Suppressor macrophage treated with lipopolysaccharide for 4 hours (primary cell): ENCODE data around the gene PLCB1.
"Not testable (repeated sequence)": the region's sequence is repeated elsewhere in the genome, so short reads cannot be mapped to it uniquely, and the experiment has no call there.

Experiments used
- DNase-seq: peaks from one replicate; pipeline ENCODE4 v3.0.0-alpha.2; 2020

The PLCB1 gene

GRCh38 chr20:8635048-8635572, 503.0 kb downstream of the PLCB1 start:
- DNase-seq, result no peak

DNA sequence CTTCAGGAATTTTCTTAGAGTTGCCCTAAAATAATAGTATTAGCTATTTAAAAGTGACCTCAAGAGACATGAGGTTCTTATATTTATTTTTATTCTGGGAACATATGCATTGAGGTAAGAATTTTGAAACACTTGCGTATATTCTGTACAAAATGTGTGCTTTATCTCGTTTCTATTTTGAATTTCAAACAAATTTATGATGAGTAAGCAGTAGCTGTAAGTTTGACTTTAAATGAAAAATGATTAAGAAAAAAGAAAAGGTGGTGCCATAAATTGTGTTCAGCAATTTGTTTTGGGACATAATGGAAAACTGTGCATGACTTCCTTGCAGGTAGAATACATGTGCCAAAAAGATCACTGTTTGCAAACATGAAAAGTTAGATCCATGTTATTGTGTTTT, 503.8 kb downstream of the PLCB1 start:
- no peak for DNase-seq

DNA sequence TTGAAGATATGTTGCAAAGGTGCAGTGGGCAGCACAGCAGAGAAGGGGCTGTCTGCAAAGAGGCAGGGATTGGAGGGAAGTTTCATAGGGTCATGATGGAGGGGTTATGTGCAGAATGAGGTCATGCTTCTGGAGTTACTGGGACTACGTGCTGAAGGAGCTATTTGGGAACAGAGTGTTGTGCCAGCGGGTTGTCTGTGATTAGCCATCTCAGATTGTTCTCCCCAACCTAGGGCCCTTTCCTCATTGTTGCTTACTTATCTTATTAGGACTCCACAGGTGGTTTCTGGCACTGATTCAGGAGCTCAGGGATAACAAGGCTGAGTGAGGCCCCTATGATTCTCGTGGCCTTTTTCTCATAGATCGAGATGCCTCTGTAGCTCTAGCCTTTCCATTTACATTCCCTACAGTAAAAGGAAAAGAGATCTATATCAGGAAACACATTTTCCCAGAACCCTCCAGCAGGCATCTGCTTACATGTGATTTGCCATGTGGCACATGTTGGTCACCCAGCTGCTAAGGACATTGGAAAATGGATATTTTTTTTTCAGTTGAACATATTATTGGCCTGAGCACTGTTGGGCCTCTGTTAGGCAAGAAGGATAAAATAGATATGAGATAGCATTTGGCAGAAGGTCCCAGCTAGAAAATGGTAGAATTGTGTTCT, 507.2 kb downstream of the PLCB1 start:
- no peak for DNase-seq

- DNase-seq, result no peak
These were observed 508.4 kb downstream of the PLCB1 start for GRCh38 chr20:8640461-8640860.

DNA sequence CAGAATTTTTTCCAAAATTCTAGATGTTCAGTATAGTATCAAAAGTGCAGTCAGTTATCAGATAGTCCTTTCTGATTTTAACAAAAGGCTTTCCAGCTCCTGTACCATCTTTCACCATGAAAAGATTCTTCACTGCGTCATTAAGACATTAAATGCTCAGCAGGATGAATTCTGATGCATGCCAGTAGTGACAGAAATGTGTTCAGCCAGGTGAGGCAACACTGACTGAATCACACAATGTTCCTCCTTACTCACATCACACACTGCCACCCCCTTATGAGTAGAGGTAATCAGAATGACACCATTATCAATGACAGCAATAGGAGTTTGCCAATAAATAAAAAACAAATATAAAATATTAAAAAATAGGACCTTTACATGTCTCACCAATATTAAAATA, 510.2 kb downstream of the PLCB1 start:
- DNase-seq, result no peak

DNA sequence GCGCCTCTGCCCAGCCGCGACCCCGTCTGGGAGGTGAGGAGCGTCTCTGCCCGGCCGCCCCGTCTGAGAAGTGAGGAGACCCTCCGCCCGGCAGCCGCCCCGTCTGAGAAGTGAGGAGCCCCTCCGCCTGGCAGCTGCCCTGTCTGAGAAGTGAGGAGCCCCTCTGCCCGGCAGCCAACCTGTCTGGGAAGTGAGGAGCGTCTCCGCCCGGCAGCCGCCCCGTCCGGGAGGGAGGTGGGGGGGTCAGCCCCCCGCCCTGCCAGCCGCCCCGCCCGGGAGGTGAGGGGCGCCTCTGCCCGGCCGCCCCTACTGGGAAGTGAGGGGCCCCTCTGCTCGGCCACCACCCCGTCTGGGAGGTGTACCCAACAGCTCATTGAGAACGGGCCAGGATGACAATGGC, 512.4 kb downstream of the PLCB1 start:
- not testable (repeated sequence) for DNase-seq

DNA sequence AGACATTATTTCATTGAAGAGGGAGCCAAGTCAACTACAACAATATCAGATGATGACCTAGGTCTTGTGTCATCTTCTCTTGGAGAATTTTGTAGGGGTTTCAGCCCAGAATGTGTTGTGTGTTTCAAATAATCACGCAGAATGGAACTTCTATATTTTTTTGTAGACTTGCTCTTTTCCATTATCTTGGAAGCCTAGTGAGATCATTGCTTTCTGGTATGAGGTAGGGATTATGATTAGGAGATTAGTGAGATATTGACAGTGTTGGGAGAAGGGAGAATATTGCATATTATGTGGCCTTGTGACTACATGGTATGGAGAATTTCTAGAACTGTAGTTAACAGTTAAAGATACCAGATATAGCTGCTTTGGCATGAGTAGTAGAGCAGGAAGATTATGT, 513.3 kb downstream of the PLCB1 start:
- DNase-seq, result no peak

- no peak for DNase-seq
These were observed 514.0 kb downstream of the PLCB1 start for GRCh38 chr20:8646033-8646441.

GRCh38 chr20:8646716-8647115, 514.6 kb downstream of the PLCB1 start:
- no peak for DNase-seq

DNA sequence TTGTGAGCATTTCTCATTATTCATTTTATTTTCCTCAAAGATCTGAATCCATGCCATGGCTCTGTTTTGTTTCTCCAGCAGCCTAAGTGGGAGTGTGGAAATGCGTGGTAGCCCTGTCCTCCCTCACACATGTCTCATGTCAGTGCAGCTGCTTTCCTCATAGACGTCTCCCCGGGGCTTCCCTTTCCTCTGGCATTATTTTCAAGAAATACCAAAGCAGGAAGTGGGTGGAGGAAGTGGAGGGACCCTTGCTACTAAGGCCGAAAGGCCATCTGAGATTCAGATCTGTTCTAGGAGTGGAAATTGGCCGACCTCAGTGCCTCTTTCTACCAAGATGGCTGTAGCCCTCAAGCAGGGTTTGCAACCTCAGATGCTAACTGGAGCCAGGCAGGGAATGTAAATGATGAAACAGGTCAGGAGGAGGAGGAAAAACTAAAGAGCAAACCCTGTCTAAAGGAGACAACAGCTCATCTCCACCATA, 515.9 kb downstream of the PLCB1 start:
- peak; percentile 31 for DNase-seq

GRCh38 chr20:8648466-8648865, 516.4 kb downstream of the PLCB1 start:
- no peak for DNase-seq

GRCh38 chr20:8652396-8652795, 520.3 kb downstream of the PLCB1 start:
- DNase-seq, result no peak

DNA sequence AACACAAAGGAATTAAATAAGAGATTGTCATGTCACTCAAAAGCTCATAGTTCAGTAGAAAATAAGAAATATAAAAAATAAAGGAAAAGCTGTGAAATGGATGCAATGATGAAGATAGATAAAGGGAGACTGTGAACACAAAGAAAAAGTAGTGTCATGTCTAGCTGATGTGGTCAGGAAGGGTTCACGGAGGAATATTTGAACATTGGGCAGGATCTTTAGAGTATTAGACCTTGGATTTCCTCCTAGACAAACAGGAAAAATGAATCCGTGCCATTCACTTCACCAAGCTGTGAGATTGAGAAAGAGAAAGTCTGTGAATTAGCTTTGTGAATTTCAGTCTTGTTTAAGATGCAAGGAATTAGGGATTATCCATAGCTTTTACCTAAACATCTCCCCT, 522.4 kb downstream of the PLCB1 start:
- DNase-seq, result no peak

GRCh38 chr20:8656335-8656734, 524.3 kb downstream of the PLCB1 start:
- no peak for DNase-seq

GRCh38 chr20:8657664-8658063, 525.6 kb downstream of the PLCB1 start:
- no peak for DNase-seq

DNA sequence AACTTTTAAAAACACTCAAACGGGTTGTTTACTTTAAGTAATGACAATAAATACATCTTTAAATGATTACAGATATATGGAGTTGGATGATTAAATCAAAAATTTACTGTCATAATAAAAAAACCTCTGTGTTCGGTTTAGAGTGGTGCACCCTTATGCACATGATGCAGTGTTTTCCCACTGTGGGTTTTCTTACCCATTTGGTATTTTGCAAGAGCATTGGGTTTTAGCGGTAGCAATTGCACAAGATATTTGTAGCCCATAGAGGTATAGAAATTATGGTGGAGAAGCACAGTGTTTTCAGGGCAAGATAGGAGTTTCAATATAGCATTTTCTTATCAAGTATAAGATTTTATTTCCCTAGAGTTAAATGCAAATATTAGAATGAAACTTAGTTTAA, 526.0 kb downstream of the PLCB1 start:
- DNase-seq, result no peak

DNA sequence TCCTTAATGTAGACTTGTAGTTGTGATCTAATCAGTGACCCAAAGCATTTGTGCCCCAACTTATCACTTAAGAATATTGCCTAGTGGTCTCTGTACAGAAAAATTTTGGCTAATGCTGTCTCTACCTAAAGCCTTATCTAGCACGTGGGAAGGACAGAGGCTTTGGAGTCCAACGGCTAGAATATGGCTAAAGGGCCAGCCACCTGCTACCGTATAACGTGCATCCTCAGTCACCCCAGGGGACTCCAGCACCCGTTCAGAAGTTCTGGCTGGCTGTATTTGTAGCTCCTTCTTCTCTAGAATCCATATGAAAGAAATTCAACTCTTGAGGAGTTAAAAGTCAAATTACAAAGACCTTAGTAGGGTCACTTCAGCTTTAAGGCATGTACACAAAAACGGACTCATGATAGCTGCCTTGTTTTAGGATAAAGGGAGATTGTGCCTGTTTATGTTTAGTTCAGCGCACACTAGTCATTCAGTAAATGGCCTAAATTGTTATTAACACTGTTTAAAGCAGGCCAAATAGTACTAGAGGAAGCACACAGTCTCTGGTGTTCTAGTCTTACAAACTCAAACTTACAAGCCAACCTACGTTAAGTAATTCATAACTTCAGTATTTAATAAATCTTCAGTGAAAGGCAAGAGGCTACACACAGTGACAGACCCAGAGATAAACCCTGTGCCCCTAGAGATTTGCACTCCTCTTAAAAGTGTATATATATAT, 529.3 kb downstream of the PLCB1 start:
- no peak for DNase-seq

GRCh38 chr20:8662433-8662954, 530.4 kb downstream of the PLCB1 start:
- no peak for DNase-seq

GRCh38 chr20:8663424-8663823, 531.4 kb downstream of the PLCB1 start:
- DNase-seq, result no peak

GRCh38 chr20:8664778-8665177, 532.7 kb downstream of the PLCB1 start:
- no peak for DNase-seq

GRCh38 chr20:8667306-8667705, 535.2 kb downstream of the PLCB1 start:
- DNase-seq, result no peak

- no peak for DNase-seq
These were observed 538.3 kb downstream of the PLCB1 start for GRCh38 chr20:8670207-8670892.

DNA sequence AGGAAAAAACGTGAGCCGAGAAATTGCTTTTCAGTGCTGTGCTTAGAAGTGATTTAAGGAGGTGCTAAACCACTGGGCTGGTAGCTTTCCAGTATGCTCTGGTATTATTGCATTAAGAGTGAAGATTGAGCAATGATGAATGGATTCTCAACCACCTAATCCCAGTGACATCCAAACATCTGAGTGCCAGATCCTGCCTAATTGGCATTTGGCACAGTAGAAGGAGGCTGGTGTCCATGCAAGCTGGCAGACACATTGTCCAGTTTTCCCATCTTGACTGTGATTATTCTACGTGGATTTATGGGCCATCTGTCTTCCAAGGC, 538.8 kb downstream of the PLCB1 start:
- no peak for DNase-seq
